AG09309 (cell line): ENCODE measurements around the gene ZFYVE28.

Source experiments
- DNase-seq: peaks from one replicate; pipeline ENCODE4 v3.0.0-alpha.2; 2010; ENCODE audit warnings: low read depth
- H3K4me3 ChIP-seq: 2 replicates; pipeline ENCODE4 v1.5.1; 2011; ENCODE audit warnings: mild to moderate bottlenecking, low read depth, low read length, moderate library complexity; ENCODE audit not compliant: control insufficient read depth
- CTCF ChIP-seq: IDR thresholded peaks from 2 replicates; pipeline ENCODE4 v1.5.1; 2011; ENCODE audit warnings: mild to moderate bottlenecking, low read depth, low read length, inconsistent platforms; ENCODE audit not compliant: insufficient read depth, control insufficient read depth; ENCODE audit errors: missing control alignments

The ZFYVE28 gene

GRCh38 chr4:2303121-2303685, 115.2 kb downstream of the ZFYVE28 start:
- no peak for TF ChIP-seq CTCF

GRCh38 chr4:2302387-2303119, 115.9 kb downstream of the ZFYVE28 start:
- no peak for TF ChIP-seq CTCF
- no peak for DNase-seq
- no peak overlapping the region for H3K4me3 ChIP-seq

More at GRCh38 chr4:2303121-2303685, 115.2 kb downstream of the ZFYVE28 start:
- DNase-seq: no peak
- no peak overlapping the region for H3K4me3 ChIP-seq

GRCh38 chr4:2301806-2302205, 116.6 kb downstream of the ZFYVE28 start:
- DNase-seq: no peak
- TF ChIP-seq CTCF: no peak
- no peak overlapping the region for H3K4me3 ChIP-seq

- no peak for TF ChIP-seq CTCF
- no peak overlapping the region for H3K4me3 ChIP-seq
- DNase-seq: no peak
Observed at GRCh38 chr4:2301225-2301642, 117.2 kb downstream of the ZFYVE28 start.

- DNase-seq: no peak
- no peak overlapping the region for H3K4me3 ChIP-seq
Observed at GRCh38 chr4:2300431-2301224, 117.8 kb downstream of the ZFYVE28 start.

More at GRCh38 chr4:2300431-2301224, 117.8 kb downstream of the ZFYVE28 start:
- TF ChIP-seq CTCF: no peak
